NCI-H2171 (cell line): ENCODE results near the gene CCSER2.
"Not testable (repeated sequence)": the region's sequence is repeated elsewhere in the genome, so short reads cannot be mapped to it uniquely, and the experiment has no call there.

Experiments
- DNase-seq: peaks from one replicate; lab custom pipeline; 2025; lab: John Stamatoyannopoulos, UW

The CCSER2 gene

GRCh38 chr10:84449351-84449750, 121.0 kb downstream of the CCSER2 start:
- DNase-seq: not testable (repeated sequence)

GRCh38 chr10:84452003-84452402, 123.6 kb downstream of the CCSER2 start:
- DNase-seq: no peak

GRCh38 chr10:84453303-84453702, 124.9 kb downstream of the CCSER2 start:
- no peak for DNase-seq

- no peak for DNase-seq
Measured at GRCh38 chr10:84456126-84456525, 127.7 kb downstream of the CCSER2 start.

- no peak for DNase-seq
Measured at GRCh38 chr10:84460520-84460919, 132.1 kb downstream of the CCSER2 start.

- no peak for DNase-seq
Measured at GRCh38 chr10:84469470-84469869, 141.1 kb downstream of the CCSER2 start.

GRCh38 chr10:84473136-84473535, 144.7 kb downstream of the CCSER2 start:
- DNase-seq: no peak

GRCh38 chr10:84477398-84478128, 149.2 kb downstream of the CCSER2 start:
- no peak for DNase-seq

- DNase-seq: no peak
Measured at GRCh38 chr10:84478151-84478550, 149.8 kb downstream of the CCSER2 start.

- no peak for DNase-seq
Measured at GRCh38 chr10:84478679-84479078, 150.3 kb downstream of the CCSER2 start.

- DNase-seq: no peak
Measured at GRCh38 chr10:84484541-84484940, 156.2 kb downstream of the CCSER2 start.

GRCh38 chr10:84493361-84493760, 165.0 kb downstream of the CCSER2 start:
- DNase-seq: no peak

- DNase-seq: no peak
Measured at GRCh38 chr10:84493951-84494848, 165.8 kb downstream of the CCSER2 start.

- DNase-seq: no peak
Measured at GRCh38 chr10:84494849-84495180, 166.4 kb downstream of the CCSER2 start.

- no peak for DNase-seq
Measured at GRCh38 chr10:84497978-84498377, 169.6 kb downstream of the CCSER2 start.

- DNase-seq: not testable (repeated sequence)
Measured at GRCh38 chr10:84499039-84499438, 170.7 kb downstream of the CCSER2 start.

GRCh38 chr10:84499846-84500245, 171.5 kb downstream of the CCSER2 start:
- DNase-seq: no peak

GRCh38 chr10:84510121-84510520, 181.7 kb downstream of the CCSER2 start:
- no peak for DNase-seq

GRCh38 chr10:84511106-84511505, 182.7 kb downstream of the CCSER2 start:
- no peak for DNase-seq

- DNase-seq: no peak
Measured at GRCh38 chr10:84511709-84512285, 183.4 kb downstream of the CCSER2 start.

- no peak for DNase-seq
Measured at GRCh38 chr10:84517554-84517953, 189.2 kb downstream of the CCSER2 start.

- DNase-seq: no peak
Measured at GRCh38 chr10:84519235-84519634, 190.8 kb downstream of the CCSER2 start.

GRCh38 chr10:84521013-84521412, 192.6 kb downstream of the CCSER2 start:
- DNase-seq: no peak
